ENCODE measurements around the gene ARHGAP15.

- TF ChIP-seq, protein P1, sequence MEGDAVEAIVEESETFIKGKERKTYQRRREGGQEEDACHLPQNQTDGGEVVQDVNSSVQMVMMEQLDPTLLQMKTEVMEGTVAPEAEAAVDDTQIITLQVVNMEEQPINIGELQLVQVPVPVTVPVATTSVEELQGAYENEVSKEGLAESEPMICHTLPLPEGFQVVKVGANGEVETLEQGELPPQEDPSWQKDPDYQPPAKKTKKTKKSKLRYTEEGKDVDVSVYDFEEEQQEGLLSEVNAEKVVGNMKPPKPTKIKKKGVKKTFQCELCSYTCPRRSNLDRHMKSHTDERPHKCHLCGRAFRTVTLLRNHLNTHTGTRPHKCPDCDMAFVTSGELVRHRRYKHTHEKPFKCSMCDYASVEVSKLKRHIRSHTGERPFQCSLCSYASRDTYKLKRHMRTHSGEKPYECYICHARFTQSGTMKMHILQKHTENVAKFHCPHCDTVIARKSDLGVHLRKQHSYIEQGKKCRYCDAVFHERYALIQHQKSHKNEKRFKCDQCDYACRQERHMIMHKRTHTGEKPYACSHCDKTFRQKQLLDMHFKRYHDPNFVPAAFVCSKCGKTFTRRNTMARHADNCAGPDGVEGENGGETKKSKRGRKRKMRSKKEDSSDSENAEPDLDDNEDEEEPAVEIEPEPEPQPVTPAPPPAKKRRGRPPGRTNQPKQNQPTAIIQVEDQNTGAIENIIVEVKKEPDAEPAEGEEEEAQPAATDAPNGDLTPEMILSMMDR (IDR thresholded peaks at IDR 0.05), result no peak
- TF ChIP-seq POLR2A (IDR thresholded peaks at IDR 0.05) (no peak), POLR2AphosphoS5 (IDR thresholded peaks at IDR 0.05) (no peak)
Observed at GRCh38 chr2:143148757-143149156, 19.5 kb downstream of the ARHGAP15 start.
